Jurkat, Clone E6-1 (cell line): ENCODE results near the gene RAB34.
A peak's percentile ranks its signal among the peaks of the same experiment; 100 is the strongest.
"Not testable (repeated sequence)": the region's sequence is repeated elsewhere in the genome, so short reads cannot be mapped to it uniquely, and the experiment has no call there.

ENCODE experiments used
- DNase-seq: peaks from one replicate; pipeline ENCODE4 v3.0.0-alpha.2; 2011; ENCODE audit warnings: low read depth, low spot score
- H3K4me3 ChIP-seq: 2 replicates; pipeline ENCODE4 v1.5.1; 2011; ENCODE audit warnings: mild to moderate bottlenecking, low read length, control low read depth, moderate library complexity

Gene RAB34

GRCh38 chr17:28747051-28747691 is 29.5 kb upstream of the RAB34 start:
- H3K4me3 ChIP-seq, result no peak overlapping the region
- DNase-seq, result no peak

DNA sequence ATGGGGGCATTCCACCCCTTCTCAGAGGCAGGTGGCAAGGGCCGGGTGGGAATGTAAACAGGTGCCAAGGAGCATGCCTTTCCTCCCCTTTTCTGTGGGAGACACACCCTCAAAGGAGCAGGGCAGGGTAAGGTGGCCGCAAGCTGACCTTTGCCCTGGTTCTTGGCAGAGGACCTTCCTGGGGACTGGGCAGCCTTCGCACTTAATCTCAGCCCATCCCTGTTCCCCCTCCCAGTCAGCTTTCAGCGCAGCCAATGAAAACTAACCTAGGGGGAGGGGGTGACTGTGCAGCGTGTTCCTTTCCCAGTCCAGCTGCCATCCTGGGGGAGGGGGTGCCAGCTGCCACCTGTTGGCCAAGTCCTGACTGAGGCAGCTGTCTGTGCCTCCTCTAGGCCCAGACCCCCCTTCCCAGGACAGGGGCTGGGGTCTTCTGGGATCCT is 29.0 kb upstream of the RAB34 start:
- H3K4me3 ChIP-seq, result no peak overlapping the region
- no peak for DNase-seq

GRCh38 chr17:28745786-28746411 is 28.2 kb upstream of the RAB34 start:
- peak overlapping the region; percentile 90 for H3K4me3 ChIP-seq
- no peak for DNase-seq

DNA sequence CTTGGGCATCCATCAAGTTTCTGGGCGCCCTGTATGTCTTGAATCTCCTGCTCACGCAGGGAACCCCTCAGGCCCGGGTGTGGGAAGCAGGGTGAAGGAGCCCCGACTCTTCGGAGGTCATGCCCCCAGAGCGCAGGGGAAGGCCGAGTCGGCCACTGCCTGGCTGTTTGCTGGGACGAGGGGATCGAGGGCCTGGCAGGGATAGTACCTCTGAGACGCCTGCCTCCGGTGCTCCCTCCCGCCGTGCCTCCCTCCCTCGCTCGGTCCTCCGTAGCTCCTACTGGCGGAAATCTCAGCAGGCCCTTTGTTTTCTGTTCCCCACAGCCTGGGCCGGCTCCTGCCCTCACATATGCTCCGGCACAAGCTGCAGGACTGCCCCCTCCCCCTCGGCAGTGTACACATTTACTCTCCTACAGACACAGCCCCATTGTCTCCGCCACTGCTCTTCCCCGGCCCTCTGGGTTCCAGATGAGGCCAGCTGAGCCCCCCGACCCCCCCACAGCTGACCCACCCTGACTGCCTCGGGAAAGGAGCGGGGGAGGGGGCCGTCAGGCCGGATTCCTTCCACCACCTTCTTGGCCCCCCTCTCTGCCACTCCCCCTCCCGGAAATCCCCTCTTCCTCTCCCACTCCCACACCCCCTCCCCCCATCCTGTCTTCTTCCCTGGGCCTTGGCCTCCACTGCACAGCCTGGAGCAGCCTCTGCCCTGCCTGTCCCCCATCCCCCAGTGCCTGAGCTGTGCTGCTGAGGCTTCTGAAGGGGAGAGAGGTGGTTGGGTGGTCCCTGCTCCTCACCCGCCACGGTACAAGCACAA is 27.5 kb upstream of the RAB34 start:
- no peak for DNase-seq
- H3K4me3 ChIP-seq, result peak overlapping the region; percentile 90

DNA sequence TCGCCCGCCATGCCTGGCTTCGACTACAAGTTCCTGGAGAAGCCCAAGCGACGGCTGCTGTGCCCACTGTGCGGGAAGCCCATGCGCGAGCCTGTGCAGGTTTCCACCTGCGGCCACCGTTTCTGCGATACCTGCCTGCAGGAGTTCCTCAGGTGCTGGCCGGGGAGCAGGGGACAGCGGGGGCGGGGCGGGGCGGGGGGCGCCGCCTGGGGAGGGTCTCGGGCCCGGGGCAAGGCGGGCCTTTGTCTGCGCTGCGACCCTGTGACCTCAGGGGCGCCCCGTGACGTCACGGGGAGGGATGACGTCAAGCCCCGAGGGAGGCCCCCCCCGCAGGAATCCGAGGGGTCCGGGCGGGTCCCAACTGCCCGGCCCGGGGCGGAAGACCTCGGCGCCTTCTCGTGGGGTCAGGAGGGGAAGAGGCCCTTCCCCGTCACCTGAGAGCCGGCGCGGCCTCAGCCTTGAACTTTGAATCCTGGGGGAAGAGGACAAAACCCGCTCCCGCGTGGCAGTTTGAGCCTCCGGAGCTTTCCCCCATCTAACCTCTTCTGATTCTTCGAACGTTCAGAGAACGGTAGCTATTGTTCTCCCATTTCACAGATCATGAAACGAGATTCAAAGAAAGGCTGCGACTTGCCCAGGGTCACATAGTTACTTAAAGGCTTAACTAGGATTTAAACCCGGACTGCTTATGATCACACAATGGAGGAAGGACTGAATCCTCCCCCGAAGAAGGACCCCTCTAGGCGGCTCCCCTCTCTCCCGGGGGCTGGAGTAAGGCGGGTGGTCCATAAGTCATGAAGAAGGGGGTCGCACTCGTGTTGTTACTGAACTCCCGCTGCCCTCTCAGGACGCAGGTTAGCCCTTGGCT is 26.7 kb upstream of the RAB34 start:
- no peak for DNase-seq
- H3K4me3 ChIP-seq, result peak overlapping the region; percentile 90

DNA sequence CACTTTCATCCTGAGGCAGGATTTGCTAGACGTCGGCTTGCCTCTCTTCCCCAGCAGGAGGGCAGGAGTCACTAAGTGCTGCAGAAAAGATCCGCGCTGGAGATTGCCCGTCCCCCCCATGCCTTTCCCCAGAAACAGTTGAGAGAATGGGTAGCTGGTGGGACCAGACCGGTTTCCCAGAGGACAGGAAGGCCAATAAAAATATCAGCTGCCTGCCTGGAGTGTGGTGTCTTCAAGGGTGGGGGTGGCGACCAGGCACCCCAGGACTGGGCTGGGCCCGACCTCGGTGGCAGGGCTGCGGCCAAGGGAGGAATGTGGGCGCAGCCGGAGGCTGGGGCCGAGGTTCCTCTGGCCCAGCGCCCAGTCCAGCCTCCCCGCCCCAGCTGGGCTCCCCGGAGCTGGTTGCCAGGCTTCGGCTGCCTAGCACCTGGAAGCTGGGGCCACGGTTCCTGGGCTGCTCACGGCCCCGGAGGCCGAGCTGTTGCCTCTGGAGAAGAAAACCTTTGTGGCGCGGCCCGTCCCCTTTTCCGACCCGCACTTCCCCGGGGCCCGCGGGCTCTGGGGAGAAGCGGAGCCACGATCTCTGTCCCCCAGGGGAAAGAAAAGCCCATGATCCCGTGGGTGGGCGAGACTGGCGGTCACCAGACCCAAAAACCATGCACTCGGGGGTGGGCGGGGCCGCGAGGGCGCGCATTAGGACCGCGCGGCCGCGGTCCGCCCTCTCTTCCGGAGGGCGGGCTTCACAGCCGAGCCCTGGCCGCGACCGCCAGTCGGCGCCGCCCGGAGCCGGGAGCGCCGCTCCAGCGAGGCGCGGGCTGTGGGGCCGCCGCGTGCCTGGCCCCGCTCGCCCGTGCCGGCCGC is 25.8 kb upstream of the RAB34 start, which contains the start of gene TRAF4:
TSS of gene TRAF4 (plus strand) at position 769 of the 861 bp plus-strand sequence. CDS start 102 bp downstream, outside the sequence.
- peak within 1 kb of the TSS; percentile 90 for H3K4me3 ChIP-seq
- no peak for DNase-seq

- no peak for DNase-seq
Observed at GRCh38 chr17:28741358-28742349, 24.0 kb upstream of the RAB34 start.

DNA sequence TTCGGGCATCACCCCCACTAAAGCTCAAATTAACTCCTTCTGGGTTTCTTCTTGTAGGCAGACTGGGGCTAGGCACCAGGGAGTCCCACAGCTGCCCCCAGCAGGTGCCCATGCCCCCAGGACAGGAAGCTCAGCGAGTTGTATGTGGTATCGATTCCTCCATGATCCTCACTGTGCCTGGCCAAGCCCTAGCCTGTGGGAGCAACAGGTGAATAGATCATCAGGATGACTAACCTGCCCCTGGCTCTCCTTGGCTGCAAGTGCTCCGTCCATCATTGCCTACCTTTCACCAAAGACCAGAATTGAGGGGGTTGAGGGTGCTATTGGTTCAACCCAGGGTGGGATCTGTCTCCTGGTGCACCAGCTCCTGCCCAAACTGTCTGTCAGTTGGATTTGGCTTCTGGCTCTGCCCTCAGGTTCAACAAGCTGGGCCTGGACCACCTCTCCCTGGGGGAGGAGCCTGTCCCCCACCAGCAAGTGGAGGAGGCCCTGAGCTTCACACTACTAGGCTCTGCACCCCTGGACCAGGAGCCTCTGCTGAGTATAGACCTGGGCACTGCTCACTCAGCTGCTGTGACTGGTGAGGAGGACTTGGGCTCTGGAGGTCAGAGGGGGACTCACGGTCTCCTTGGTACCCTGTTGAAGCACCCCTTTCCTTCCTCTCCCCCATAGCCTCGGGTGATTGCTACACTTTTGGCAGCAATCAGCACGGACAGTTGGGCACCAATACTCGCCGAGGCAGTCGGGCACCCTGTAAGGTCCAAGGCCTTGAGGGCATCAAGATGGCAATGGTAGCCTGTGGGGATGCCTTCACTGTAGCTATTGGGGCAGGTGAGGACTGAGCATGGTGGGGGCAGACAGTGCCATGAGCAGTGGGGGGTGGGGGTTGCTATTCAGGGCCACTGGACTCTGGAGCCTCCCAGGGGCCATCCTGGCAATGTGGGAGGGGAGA is 23.0 kb upstream of the RAB34 start:
- DNase-seq, result no peak
- H3K4me3 ChIP-seq, result no peak overlapping the region

More at GRCh38 chr17:28741358-28742349, 24.0 kb upstream of the RAB34 start:
- H3K4me3 ChIP-seq, result no peak overlapping the region

DNA sequence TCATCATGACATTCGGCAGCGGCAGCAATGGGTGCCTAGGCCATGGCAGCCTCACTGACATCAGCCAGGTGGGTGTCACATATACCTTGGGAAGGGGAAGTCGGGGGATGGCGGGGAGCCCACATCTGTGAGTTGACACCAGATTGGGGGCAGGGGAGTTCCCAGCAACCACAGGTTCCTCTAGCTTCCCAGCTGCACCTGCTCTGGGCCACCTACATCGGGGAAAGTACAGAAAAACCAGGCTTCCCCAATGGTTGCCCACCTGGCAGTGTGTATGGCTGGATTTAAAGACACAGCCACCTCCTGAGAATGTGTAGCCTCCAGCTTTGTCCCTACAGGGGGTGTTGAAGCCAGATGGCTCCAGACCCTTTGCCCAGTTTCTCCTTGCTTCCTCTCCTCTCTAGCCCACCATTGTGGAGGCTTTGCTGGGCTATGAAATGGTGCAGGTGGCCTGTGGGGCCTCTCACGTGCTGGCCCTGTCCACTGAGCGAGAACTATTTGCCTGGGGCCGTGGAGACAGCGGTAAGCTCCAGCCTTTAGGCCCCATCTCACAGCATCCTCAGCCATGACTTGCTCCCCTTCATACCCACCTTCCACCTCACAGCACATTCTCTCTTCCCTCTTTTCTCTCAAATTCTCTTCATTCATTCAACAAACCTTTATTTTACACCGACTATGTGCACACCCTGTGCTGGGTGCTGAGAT is 21.2 kb upstream of the RAB34 start:
- DNase-seq, result peak; percentile 88
- no peak overlapping the region for H3K4me3 ChIP-seq

- no peak overlapping the region for H3K4me3 ChIP-seq
- no peak for DNase-seq
Observed at GRCh38 chr17:28737770-28738679, 20.4 kb upstream of the RAB34 start.

DNA sequence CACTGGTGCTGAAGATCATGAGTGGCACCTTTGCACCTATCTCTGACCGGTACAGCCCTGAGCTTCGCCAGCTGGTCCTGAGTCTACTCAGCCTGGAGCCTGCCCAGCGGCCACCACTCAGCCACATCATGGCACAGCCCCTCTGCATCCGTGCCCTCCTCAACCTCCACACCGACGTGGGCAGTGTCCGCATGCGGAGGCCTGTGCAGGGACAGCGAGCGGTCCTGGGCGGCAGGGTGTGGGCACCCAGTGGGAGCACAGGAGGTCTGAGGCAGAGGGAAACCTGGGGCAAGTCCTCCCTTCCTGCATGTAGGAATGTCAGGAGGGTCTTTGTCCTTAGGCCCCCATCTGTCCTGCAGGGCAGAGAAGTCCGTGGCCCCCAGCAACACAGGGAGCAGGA is 19.6 kb upstream of the RAB34 start:
- H3K4me3 ChIP-seq, result no peak overlapping the region
- no peak for DNase-seq

DNA sequence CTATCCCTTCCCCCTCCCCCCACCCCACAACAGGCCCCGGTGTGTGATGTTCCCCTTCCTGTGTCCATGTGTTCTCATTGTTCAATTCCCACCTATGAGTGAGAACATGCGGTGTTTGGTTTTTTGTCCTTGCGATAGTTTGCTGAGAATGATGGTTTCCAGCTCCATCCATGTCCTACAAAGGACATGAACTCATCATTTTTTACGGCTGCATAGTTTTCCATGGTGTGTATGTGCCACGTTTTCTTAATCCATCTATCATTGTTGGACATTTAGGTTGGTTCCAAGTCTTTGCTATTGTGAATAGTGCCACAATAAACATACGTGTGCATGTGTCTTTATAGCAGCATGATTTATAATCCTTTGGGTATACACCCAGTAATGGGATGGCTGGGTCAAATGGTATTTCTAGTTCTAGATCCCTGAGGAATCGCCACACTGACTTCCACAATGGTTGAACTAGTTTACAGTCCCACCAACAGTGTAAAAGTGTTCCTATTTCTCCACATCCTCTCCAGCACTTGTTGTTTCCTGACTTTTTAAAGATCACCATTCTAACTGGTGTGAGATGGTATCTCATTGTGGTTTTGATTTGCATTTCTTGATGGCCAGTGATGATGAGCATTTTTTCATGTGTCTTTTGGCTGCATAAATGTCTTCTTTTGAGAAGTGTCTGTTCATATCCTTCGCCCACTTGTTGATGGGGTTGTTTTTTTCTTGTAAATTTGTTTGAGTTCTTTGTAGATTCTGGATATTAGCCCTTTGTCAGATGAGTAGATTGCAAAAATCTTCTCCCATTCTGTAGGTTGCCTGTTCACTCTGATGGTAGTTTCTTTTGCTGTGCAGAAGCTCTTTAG is 18.5 kb upstream of the RAB34 start:
- H3K4me3 ChIP-seq, DNase-seq: not testable (repeated sequence)

DNA sequence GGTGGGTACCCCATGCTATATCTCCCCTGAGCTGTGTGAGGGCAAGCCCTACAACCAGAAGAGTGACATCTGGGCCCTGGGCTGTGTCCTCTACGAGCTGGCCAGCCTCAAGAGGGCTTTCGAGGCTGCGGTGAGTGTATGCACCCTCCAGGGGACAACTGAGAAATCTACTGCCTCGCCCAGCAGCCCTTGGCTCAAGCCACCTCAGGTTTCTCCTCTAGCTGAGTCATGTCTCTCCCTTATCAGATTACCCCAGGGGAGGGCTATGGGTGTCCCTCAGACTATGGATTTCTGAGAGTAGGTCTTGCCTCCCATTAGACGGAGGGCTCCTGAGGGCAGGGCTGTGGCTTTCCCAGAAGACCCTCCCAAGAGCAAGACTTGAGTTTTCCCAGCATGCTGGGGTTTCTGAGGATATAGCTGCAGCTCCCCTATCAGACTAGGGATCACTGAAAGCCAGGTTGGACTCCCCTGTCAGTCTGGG is 17.6 kb upstream of the RAB34 start:
- no peak overlapping the region for H3K4me3 ChIP-seq
- no peak for DNase-seq
